NCI-H2196 (cell line): ENCODE results near the gene MED22.
"Not testable (repeated sequence)": the region's sequence is repeated elsewhere in the genome, so short reads cannot be mapped to it uniquely, and the experiment has no call there.

Source experiments
- DNase-seq: peaks from one replicate; lab custom pipeline; 2025; ENCODE audit not compliant: unreplicated experiment; lab: John Stamatoyannopoulos, UW

Gene MED22

GRCh38 chr9:133339641-133340040 lies 8.3 kb downstream of the MED22 start:
- DNase-seq = no peak

GRCh38 chr9:133335924-133336811 lies 11.8 kb downstream of the MED22 start, which contains the start of gene SURF6:
SURF6 (minus strand) TSS chr9:133336188; CDS start chr9:133336132, 56 bp downstream.
- DNase-seq = peak; percentile 95

- DNase-seq = not testable (repeated sequence)
Measured at GRCh38 chr9:133334888-133335287, 13.0 kb downstream of the MED22 start.

- DNase-seq = peak; percentile 14
Measured at GRCh38 chr9:133334161-133334560, 13.8 kb downstream of the MED22 start.

GRCh38 chr9:133333566-133333965 lies 14.4 kb downstream of the MED22 start:
- no peak for DNase-seq

- DNase-seq = no peak
Measured at GRCh38 chr9:133333011-133333410, 14.9 kb downstream of the MED22 start.

- DNase-seq = no peak
Measured at GRCh38 chr9:133332381-133332730, 15.6 kb downstream of the MED22 start.

- no peak for DNase-seq
Measured at GRCh38 chr9:133331641-133332380, 16.1 kb downstream of the MED22 start.

- DNase-seq = no peak
Measured at GRCh38 chr9:133331221-133331620, 16.7 kb downstream of the MED22 start.

- not testable (repeated sequence) for DNase-seq
Measured at GRCh38 chr9:133329306-133330156, 18.4 kb downstream of the MED22 start.

GRCh38 chr9:133327834-133328484 lies 20.0 kb downstream of the MED22 start:
- DNase-seq = no peak

- DNase-seq = not testable (repeated sequence)
Measured at GRCh38 chr9:133327021-133327420, 20.9 kb downstream of the MED22 start.

GRCh38 chr9:133323991-133324703 lies 23.8 kb downstream of the MED22 start:
- DNase-seq = no peak

- no peak for DNase-seq
Measured at GRCh38 chr9:133323211-133323610, 24.7 kb downstream of the MED22 start.

GRCh38 chr9:133322701-133323100 lies 25.2 kb downstream of the MED22 start:
- DNase-seq = no peak

- no peak for DNase-seq
Measured at GRCh38 chr9:133321411-133321935, 26.5 kb downstream of the MED22 start.

- no peak for DNase-seq
Measured at GRCh38 chr9:133320421-133320881, 27.5 kb downstream of the MED22 start.

- DNase-seq = not testable (repeated sequence)
Measured at GRCh38 chr9:133317551-133317950, 30.4 kb downstream of the MED22 start.

GRCh38 chr9:133315997-133316396 lies 31.9 kb downstream of the MED22 start:
- DNase-seq = no peak

- no peak for DNase-seq
Measured at GRCh38 chr9:133309608-133310007, 38.3 kb downstream of the MED22 start.
